Activated T-cell treated with anti-CD3 and anti-CD28 coated beads, Interleukin-2, amount 50 U/mL, for 24 hours (primary cell): ENCODE measurements around the gene NFIX.

Experiments used
- DNase-seq: peaks from one replicate; pipeline ENCODE4 v3.0.0-alpha.2; 2020
- H3K27ac Mint-ChIP-seq: 2 replicates; pipeline ENCODE4 v1.8.0; 2020; ENCODE audit warnings: mild to moderate bottlenecking, mixed read lengths
- H3K27me3 Mint-ChIP-seq: 2 replicates; pipeline ENCODE4 v1.8.0; 2020; ENCODE audit warnings: mixed read lengths
- H3K36me3 Mint-ChIP-seq: 2 replicates; pipeline ENCODE4 v1.8.0; 2020; ENCODE audit warnings: low read depth, mixed read lengths
- H3K4me1 Mint-ChIP-seq: 2 replicates; pipeline ENCODE4 v1.8.0; 2020; ENCODE audit warnings: low read depth, mixed read lengths
- H3K4me3 Mint-ChIP-seq: 2 replicates; pipeline ENCODE4 v1.8.0; 2020; ENCODE audit warnings: mild to moderate bottlenecking, moderate library complexity, mixed read lengths
- H3K9me3 Mint-ChIP-seq: 2 replicates; pipeline ENCODE4 v1.8.0; 2020; ENCODE audit warnings: mixed read lengths

NFIX gene

GRCh38 chr19:13051557-13052165, 56.4 kb downstream of the NFIX start:
- peak overlapping the region; percentile 34 for H3K4me3 Mint-ChIP-seq
- no peaks in the 10 kb centered on the region for H3K36me3 Mint-ChIP-seq
- H3K27ac Mint-ChIP-seq = no peak overlapping the region
- H3K9me3 Mint-ChIP-seq = no peaks in the 10 kb centered on the region
- H3K4me1 Mint-ChIP-seq = peaks cover 11% of the 10 kb centered on the region
- peak; percentile 48 for DNase-seq
- peaks cover 11% of the 10 kb centered on the region for H3K27me3 Mint-ChIP-seq

- Mint-ChIP-seq H3K4me3 (no peak overlapping the region), H3K4me1 (peaks cover 11% of the 10 kb centered on the region), H3K36me3 (no peaks in the 10 kb centered on the region), H3K27me3 (peaks cover 11% of the 10 kb centered on the region), H3K27ac (no peak overlapping the region), H3K9me3 (no peaks in the 10 kb centered on the region)
- no peak for DNase-seq
These were observed 57.3 kb downstream of the NFIX start for GRCh38 chr19:13052447-13053175.

GRCh38 chr19:13053238-13053637, 58.0 kb downstream of the NFIX start:
- DNase-seq = no peak
- no peak overlapping the region for H3K27ac Mint-ChIP-seq
- no peaks in the 10 kb centered on the region for H3K36me3 Mint-ChIP-seq
- H3K27me3 Mint-ChIP-seq = peaks cover 11% of the 10 kb centered on the region
- H3K9me3 Mint-ChIP-seq = no peaks in the 10 kb centered on the region
- H3K4me3 Mint-ChIP-seq = no peak overlapping the region
- peaks cover 11% of the 10 kb centered on the region for H3K4me1 Mint-ChIP-seq

GRCh38 chr19:13053761-13054625, 58.7 kb downstream of the NFIX start:
- no peak for DNase-seq

GRCh38 chr19:13054626-13055212, 59.4 kb downstream of the NFIX start:
- no peaks in the 10 kb centered on the region for H3K9me3 Mint-ChIP-seq
- peaks cover 11% of the 10 kb centered on the region for H3K27me3 Mint-ChIP-seq
- no peak for DNase-seq
- no peaks in the 10 kb centered on the region for H3K36me3 Mint-ChIP-seq
- H3K4me3 Mint-ChIP-seq = no peak overlapping the region
- H3K27ac Mint-ChIP-seq = no peak overlapping the region
- peaks cover 11% of the 10 kb centered on the region for H3K4me1 Mint-ChIP-seq

More at GRCh38 chr19:13053761-13054625, 58.7 kb downstream of the NFIX start:
- peaks cover 11% of the 10 kb centered on the region for H3K27me3 Mint-ChIP-seq
- H3K4me1 Mint-ChIP-seq = peaks cover 11% of the 10 kb centered on the region
- no peaks in the 10 kb centered on the region for H3K9me3 Mint-ChIP-seq
- H3K36me3 Mint-ChIP-seq = no peaks in the 10 kb centered on the region
- H3K4me3 Mint-ChIP-seq = no peak overlapping the region
- H3K27ac Mint-ChIP-seq = no peak overlapping the region

- Mint-ChIP-seq H3K4me3 (no peak overlapping the region), H3K27ac (no peak overlapping the region)
These were observed 60.2 kb downstream of the NFIX start for GRCh38 chr19:13055213-13056051.

GRCh38 chr19:13056052-13056660, 60.9 kb downstream of the NFIX start:
- Mint-ChIP-seq H3K27ac (no peak overlapping the region), H3K36me3 (no peaks in the 10 kb centered on the region), H3K4me3 (no peak overlapping the region), H3K4me1 (peaks cover 14% of the 10 kb centered on the region), H3K9me3 (no peaks in the 10 kb centered on the region), H3K27me3 (peaks cover 16% of the 10 kb centered on the region)
- DNase-seq = no peak

More at GRCh38 chr19:13055213-13056051, 60.2 kb downstream of the NFIX start:
- Mint-ChIP-seq H3K36me3 (no peaks in the 10 kb centered on the region), H3K9me3 (no peaks in the 10 kb centered on the region), H3K4me1 (peaks cover 11% of the 10 kb centered on the region), H3K27me3 (peaks cover 11% of the 10 kb centered on the region)
- no peak for DNase-seq

- DNase-seq = no peak
- peaks cover 18% of the 10 kb centered on the region for H3K27me3 Mint-ChIP-seq
- no peaks in the 10 kb centered on the region for H3K9me3 Mint-ChIP-seq
- peaks cover 8% of the 10 kb centered on the region for H3K4me1 Mint-ChIP-seq
- no peak overlapping the region for H3K4me3 Mint-ChIP-seq
- H3K27ac Mint-ChIP-seq = no peak overlapping the region
- no peaks in the 10 kb centered on the region for H3K36me3 Mint-ChIP-seq
These were observed 61.9 kb downstream of the NFIX start for GRCh38 chr19:13057147-13057572.

- no peak overlapping the region for H3K4me3 Mint-ChIP-seq
- peaks cover 8% of the 10 kb centered on the region for H3K4me1 Mint-ChIP-seq
- peaks cover 18% of the 10 kb centered on the region for H3K27me3 Mint-ChIP-seq
- H3K36me3 Mint-ChIP-seq = no peaks in the 10 kb centered on the region
- H3K9me3 Mint-ChIP-seq = no peaks in the 10 kb centered on the region
- no peak overlapping the region for H3K27ac Mint-ChIP-seq
- DNase-seq = no peak
These were observed 62.5 kb downstream of the NFIX start for GRCh38 chr19:13057744-13058143.

- no peaks in the 10 kb centered on the region for H3K36me3 Mint-ChIP-seq
- H3K4me3 Mint-ChIP-seq = no peak overlapping the region
- H3K9me3 Mint-ChIP-seq = no peaks in the 10 kb centered on the region
- no peak overlapping the region for H3K27ac Mint-ChIP-seq
- peaks cover 22% of the 10 kb centered on the region for H3K27me3 Mint-ChIP-seq
- DNase-seq = no peak
- peaks cover 8% of the 10 kb centered on the region for H3K4me1 Mint-ChIP-seq
These were observed 63.8 kb downstream of the NFIX start for GRCh38 chr19:13058951-13059660.

- no peak for DNase-seq
- Mint-ChIP-seq H3K27me3 (peaks cover 22% of the 10 kb centered on the region), H3K9me3 (no peaks in the 10 kb centered on the region), H3K4me3 (peak overlapping the region; percentile 70), H3K4me1 (peaks cover 8% of the 10 kb centered on the region), H3K36me3 (no peaks in the 10 kb centered on the region), H3K27ac (no peak overlapping the region)
These were observed 65.1 kb downstream of the NFIX start for GRCh38 chr19:13060233-13060963.
